Transverse colon (tissue), 4 donors: ENCODE measurements around the gene WNT11.

ENCODE experiments used
- EP300 ChIP-seq: sonication (generic); formaldehyde crosslinking; IDR thresholded peaks from one replicate; pipeline ENCODE4 v1.6.1; 2017; ENCODE audit warnings: antibody characterized with exemption, low read depth
- POLR2A ChIP-seq: fragments of 450-650 bp; IDR thresholded peaks from one replicate; pipeline ENCODE4 v1.6.1; 2016; ENCODE audit warnings: antibody characterized with exemption, mild to moderate bottlenecking, moderate library complexity
- POLR2AphosphoS5 ChIP-seq, 3 donors: sonication (generic); formaldehyde crosslinking; IDR thresholded peaks; one replicate each; pipeline ENCODE4 v1.6.1; 2016; ENCODE audit warnings: antibody characterized with exemption in 3 of 3
- TF ChIP-seq, protein P1 (sequence below), 5 experiments: fragments of 200-600 bp in 3 of 5; fragments of 450-650 bp in 2 of 5; sonication (generic) in 3 of 5; IDR thresholded peaks; 1 replicate in 2 of 5; 2 replicates in 3 of 5; pipeline ENCODE4 v1.5.1; 2016 to 2017; ENCODE audit warnings: antibody characterized with exemption in 5 of 5, inconsistent platforms in 3 of 5, mild to moderate bottlenecking in 2 of 5, moderate library complexity in 1 of 5

DNA sequence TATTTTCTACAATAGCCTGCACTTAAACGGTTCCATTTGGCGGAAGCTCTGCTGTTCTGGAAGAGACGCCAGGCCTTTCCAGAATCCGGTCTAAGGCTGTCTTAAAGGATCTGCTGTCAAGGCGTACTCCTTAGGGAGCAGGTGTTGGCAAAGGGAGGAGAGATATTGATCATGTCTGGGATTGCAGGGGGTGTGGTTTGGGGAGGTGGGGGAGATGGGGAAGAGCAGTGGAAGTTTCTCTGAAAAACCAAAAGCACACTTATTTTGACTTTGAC lies 22.5 kb upstream of the WNT11 start:
- TF ChIP-seq POLR2AphosphoS5 (IDR thresholded peaks at IDR 0.05) (no peak), POLR2A (no peak), EP300 (no peak)
- TF ChIP-seq, protein P1, sequence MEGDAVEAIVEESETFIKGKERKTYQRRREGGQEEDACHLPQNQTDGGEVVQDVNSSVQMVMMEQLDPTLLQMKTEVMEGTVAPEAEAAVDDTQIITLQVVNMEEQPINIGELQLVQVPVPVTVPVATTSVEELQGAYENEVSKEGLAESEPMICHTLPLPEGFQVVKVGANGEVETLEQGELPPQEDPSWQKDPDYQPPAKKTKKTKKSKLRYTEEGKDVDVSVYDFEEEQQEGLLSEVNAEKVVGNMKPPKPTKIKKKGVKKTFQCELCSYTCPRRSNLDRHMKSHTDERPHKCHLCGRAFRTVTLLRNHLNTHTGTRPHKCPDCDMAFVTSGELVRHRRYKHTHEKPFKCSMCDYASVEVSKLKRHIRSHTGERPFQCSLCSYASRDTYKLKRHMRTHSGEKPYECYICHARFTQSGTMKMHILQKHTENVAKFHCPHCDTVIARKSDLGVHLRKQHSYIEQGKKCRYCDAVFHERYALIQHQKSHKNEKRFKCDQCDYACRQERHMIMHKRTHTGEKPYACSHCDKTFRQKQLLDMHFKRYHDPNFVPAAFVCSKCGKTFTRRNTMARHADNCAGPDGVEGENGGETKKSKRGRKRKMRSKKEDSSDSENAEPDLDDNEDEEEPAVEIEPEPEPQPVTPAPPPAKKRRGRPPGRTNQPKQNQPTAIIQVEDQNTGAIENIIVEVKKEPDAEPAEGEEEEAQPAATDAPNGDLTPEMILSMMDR (IDR thresholded peaks at IDR 0.05): no peak
